LNCaP clone FGC (cell line): ENCODE results near the gene ARFIP2.

Source experiments
- DNase-seq: peaks from one replicate; pipeline ENCODE4 v3.0.0-alpha.2; 2011; ENCODE audit warnings: low read depth
- H3K4me3 ChIP-seq: 2 replicates; pipeline ENCODE4 v1.5.1; 2011; ENCODE audit warnings: mild to moderate bottlenecking, low read depth, low read length, control low read depth
- TF ChIP-seq, protein P1 (sequence below): IDR thresholded peaks from 2 replicates; pipeline ENCODE4 v1.5.1; 2012; ENCODE audit warnings: mild to moderate bottlenecking; ENCODE audit not compliant: control insufficient read depth, insufficient read depth; ENCODE audit errors: extremely low read depth

Gene ARFIP2

DNA sequence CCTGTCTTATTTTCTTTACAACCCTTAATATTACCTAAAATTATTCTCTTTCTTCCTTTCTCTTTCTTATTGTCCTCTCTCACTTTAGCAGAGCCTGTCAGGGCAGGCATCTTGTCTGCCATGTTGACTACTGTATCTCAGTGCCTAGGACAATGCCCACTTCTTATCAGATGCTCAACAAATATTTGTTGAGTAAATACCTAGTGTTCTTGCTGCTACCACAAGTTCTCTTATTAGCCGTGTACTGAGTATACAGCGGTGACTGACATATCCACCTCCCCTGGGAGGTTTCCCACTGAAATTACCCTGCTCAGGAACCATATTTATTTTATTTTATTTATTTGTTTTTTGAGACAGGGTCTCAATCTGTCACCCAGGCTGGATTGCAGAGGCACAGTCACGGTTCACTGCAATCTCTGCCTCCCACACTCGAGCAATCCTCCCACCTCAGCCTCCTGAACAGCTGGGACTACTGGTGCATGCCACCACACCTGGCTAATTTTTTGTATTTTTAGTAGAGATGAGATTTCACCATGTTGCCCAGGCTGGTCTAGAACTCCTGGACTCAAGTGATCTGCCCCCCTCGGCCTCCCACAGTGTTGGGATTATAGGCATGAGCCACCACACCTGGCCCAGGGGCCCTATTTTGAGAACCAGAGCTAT is 47.0 kb downstream of the ARFIP2 start:
- H3K4me3 ChIP-seq = no peak overlapping the region
- peak; percentile 76 for DNase-seq
- TF ChIP-seq, protein P1, sequence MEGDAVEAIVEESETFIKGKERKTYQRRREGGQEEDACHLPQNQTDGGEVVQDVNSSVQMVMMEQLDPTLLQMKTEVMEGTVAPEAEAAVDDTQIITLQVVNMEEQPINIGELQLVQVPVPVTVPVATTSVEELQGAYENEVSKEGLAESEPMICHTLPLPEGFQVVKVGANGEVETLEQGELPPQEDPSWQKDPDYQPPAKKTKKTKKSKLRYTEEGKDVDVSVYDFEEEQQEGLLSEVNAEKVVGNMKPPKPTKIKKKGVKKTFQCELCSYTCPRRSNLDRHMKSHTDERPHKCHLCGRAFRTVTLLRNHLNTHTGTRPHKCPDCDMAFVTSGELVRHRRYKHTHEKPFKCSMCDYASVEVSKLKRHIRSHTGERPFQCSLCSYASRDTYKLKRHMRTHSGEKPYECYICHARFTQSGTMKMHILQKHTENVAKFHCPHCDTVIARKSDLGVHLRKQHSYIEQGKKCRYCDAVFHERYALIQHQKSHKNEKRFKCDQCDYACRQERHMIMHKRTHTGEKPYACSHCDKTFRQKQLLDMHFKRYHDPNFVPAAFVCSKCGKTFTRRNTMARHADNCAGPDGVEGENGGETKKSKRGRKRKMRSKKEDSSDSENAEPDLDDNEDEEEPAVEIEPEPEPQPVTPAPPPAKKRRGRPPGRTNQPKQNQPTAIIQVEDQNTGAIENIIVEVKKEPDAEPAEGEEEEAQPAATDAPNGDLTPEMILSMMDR = no peak

DNA sequence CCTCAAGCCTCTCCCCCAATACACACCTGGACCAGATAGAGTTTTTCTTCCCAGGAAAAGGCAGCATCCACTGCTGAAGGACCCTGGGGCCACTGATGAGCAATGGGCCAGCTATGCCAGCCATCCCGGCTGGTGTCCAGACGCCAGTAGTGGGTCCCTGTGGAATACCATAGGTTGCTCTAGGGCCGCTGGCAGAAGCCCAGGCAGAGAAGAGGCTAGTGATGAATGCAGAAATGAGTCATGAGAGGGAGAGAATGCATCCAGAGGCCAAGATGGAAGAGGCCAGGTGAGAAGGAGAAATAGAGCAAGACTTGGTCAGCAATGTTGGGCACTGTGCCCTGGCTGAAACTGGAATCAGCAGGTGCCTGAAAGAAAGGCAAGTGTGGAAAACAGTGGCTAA is 49.3 kb downstream of the ARFIP2 start:
- DNase-seq = no peak
- TF ChIP-seq, protein P1 = no peak
- H3K4me3 ChIP-seq = no peak overlapping the region

DNA sequence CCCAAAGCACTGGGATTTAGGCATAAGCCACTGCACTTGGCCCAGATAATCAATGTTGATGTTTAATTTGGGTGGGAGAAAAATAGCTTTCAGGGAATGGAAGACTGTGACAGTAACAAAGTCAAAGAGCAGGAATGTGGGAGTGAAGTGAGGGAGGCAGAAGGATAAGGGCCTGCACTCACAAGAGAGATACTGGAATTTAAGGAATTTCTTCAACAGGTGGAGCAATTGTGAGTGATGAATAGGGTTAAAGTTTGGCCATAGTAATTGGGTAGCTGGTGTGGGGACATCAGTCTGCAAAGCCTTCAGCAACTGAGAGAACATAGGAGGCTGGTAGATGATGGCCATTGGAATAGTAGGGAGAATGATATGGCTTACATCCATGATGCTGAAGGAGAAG is 53.6 kb downstream of the ARFIP2 start:
- no peak for DNase-seq
- H3K4me3 ChIP-seq = no peak overlapping the region
- TF ChIP-seq, protein P1 = no peak
